ENCODE data around the gene ZNF831.

Gene ZNF831

DNA sequence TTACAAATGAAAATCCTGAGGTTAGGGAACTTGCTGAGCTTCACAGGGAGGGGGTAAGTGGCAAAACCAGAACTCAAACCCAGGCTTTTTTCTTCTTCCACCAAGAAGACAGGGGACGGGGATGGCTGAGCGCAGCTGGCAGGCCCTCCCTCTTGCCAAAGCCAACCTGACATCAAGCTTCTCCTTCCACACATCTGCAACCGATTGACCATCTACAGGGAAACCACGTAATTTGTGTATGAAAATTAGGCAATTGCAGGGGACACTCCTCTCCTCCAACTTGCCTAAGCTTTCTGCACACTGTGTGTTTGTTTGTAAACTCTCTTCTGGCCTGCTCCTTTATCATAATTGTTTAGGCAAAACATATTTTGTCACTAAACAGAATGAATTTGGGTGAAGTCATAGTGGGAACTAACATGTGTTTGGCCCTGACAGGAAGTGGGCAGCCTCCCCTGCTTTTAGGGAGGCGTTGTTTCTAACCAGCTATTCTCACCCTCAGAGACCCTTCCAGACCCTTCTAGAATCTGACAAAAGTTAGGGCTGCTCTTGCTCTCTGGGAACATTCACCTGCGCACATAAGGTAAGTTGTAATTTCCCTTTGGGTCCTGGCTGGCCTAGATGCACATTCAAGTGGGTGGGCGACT is 18.9 kb downstream of the ZNF831 start:
- no peak for DNase-seq

DNA sequence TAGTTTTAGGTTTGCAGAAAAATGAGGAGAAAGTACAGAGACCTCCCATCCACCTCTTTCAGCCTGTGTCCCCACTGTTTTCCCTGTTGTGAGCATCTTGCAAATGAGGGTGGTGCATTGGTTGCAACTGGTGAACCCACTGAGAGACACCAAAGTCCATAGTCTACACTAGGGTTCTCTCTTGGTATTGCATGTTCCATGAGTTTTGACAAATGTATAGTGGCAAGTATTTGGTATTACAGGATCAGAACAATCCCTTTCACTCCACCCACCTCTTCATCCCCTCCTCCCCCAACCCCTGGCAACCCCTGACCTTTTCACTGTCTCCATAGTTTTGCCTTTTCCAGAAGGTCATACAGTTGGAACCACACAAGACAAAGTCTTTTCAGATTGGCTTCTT is 20.1 kb downstream of the ZNF831 start:
- no peak for DNase-seq

DNA sequence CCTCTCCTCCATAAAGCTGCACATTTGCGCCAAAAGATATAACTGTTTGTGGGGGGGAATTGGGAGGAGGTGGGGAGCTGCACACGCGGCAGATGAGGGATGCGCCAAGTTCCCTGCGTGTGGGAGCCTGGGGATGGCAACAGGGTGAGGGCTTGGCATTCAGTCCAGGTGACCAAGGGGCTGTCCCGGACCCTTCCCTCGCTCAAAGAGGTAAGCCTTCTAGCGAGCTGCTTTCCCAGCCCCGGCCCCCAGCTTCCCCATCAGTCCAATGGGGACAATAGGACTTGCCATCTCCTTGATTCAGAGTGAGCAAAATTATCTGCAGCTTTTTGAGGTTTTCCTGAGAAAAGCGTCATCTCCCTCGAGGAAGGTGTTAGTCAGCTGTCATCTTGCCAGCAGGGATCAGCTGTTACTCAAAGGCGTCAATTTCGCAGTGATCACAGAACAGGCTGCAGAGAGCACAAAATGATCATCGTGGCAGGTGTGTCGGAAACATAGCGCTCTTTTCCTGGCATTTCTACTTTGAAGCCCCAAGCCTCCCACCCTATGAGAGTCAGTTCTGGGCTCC is 21.3 kb downstream of the ZNF831 start:
- DNase-seq = no peak

DNA sequence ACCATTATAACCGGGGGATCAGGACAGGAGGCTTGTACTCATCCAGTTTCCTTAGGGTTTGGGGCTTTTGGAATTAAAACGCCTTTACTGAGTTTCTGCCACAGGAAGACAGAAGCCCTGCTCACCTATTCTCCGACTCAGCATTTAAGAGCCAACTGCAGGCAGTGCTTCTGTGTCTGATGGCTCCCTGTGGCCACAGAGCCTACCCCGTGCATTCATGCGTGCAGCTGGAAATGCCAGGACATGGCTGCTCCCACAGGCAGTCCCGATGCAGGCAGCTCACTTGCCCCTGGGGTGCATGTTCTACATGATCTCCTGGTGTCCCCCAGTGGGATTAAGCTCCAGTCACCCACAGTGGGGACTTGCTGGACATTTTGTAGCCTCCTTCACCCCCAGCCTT is 22.2 kb downstream of the ZNF831 start:
- no peak for DNase-seq

DNA sequence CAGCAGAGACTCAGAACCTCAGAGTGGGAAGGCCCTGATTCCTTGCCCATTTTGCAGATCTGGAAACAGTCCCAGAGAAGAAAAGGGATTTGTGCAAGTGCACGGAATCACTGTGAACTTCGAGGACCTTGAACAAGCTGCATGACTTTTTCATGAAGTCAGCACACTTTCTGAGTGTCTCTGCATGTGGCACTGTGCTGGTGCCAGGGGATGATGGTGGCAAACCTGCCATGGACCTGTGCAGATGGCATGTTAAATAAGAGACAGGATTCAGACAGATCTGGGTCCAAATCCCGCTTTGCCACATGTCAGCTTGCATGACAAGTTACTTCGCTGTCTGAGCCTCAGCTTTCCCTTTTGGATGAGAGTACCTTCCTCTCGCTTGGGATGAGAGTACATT is 26.8 kb downstream of the ZNF831 start:
- no peak for DNase-seq

DNA sequence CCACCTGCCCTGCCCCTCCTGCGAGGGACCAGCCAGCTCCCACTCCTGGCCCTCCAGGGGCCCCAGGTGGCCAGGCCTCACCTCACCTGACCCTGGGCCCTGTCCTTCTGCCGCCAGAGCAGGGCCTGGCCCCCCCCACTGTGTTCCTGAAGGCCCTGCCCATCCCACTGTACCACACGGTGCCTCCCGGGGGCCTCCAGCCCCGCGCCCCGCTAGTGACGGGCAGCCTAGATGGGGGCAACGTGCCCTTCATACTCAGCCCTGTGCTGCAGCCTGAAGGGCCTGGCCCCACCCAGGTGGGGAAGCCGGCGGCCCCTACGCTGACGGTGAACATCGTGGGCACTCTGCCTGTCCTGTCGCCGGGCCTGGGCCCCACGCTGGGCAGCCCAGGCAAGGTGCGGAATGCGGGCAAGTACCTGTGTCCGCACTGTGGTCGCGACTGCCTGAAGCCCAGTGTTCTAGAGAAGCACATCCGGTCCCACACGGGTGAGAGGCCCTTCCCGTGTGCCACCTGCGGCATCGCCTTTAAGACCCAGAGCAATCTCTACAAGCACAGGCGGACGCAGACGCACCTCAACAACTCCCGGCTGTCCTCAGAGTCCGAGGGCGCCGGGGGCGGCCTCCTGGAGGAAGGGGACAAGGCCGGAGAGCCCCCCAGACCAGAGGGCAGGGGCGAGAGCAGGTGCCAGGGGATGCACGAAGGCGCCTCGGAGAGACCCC is 27.6 kb downstream of the ZNF831 start:
- no peak for DNase-seq

DNA sequence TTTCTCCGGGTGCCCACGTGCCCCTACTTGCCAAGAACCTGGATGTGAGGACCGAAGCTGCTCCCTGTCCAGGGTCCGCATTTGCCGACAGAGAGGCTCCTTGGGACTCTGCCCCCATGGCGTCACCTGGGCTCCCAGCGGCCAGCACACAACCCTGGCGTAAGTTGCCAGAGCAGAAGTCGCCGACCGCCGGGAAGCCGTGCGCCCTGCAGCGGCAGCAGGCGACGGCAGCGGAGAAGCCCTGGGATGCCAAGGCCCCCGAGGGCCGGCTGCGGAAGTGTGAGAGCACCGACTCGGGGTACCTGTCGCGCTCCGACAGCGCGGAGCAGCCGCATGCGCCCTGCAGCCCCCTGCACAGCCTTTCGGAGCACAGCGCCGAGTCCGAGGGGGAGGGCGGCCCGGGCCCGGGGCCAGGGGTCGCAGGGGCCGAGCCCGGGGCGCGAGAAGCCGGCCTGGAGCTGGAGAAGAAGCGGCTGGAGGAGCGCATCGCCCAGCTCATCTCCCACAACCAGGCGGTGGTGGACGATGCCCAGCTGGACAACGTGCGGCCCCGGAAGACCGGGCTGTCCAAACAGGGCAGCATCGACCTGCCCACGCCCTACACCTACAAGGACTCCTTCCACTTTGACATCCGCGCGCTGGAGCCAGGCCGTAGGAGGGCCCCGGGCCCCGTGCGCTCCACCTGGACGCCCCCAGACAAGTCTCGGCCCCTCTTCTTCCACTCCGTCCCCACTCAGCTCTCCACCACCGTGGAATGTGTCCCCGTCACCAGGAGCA is 28.3 kb downstream of the ZNF831 start:
- DNase-seq = no peak

DNA sequence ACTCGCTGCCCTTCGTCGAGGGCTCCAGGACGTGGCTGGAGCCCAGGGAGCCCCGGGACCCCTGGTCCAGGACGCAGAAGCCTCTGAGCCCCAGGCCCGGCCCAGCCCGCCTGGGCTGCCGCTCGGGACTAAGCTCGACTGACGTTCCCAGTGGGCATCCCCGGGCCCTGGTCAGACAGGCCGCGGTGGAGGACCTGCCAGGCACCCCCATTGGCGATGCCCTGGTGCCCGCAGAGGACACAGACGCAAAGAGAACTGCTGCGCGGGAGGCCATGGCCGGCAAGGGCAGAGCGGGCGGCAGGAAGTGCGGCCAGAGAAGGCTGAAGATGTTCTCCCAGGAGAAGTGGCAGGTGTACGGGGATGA is 28.9 kb downstream of the ZNF831 start:
- DNase-seq = no peak

DNA sequence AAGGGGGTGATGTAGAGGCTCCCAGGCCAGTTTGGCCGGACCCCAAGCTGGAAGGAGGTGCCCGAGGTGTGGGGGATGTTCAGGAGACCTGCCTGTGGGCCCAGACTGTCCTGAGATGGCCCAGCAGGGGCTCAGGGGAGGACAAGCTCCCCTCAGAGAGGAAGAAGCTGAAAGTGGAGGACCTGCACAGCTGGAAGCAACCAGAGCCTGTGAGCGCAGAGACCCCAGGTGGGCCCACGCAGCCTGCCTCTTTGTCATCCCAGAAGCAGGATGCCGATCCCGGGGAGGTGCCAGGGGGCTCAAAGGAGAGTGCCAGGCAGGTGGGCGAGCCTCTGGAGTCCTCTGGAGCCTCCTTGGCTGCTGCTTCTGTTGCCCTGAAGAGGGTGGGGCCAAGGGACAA is 29.7 kb downstream of the ZNF831 start:
- no peak for DNase-seq

DNA sequence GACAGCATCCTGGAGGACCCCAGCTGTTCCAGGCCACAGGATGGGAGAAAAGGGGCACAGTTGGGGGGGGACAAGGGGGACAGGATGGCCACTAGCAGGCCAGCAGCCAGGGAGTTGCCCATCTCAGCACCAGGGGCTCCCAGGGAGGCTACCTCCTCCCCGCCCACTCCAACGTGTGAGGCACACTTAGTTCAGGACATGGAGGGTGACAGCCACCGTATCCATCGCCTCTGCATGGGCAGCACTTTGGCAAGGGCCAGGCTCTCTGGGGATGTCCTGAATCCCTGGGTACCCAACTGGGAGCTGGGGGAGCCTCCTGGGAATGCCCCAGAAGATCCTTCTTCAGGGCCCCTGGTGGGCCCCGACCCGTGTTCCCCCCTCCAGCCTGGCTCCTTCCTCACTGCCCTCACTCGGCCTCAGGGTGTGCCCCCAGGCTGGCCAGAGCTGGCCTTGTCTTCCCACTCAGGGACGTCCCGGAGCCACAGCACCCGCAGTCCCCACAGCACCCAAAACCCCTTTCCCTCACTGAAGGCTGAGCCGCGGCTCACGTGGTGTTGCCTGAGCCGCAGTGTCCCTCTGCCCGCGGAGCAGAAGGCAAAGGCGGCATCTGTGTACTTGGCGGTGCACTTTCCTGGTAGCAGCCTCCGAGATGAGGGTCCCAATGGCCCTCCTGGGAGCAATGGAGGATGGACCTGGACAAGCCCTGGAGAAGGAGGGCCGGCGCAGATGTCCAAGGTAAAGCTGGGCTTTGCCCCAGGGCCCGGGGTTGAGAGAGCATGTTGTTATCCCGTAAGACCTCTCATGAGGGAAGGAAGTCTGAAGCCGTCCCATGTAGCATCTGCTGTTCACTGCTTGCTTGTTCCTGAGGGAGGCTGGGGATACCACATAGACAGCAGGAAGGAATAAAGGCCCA is 30.7 kb downstream of the ZNF831 start:
- DNase-seq = no peak

DNA sequence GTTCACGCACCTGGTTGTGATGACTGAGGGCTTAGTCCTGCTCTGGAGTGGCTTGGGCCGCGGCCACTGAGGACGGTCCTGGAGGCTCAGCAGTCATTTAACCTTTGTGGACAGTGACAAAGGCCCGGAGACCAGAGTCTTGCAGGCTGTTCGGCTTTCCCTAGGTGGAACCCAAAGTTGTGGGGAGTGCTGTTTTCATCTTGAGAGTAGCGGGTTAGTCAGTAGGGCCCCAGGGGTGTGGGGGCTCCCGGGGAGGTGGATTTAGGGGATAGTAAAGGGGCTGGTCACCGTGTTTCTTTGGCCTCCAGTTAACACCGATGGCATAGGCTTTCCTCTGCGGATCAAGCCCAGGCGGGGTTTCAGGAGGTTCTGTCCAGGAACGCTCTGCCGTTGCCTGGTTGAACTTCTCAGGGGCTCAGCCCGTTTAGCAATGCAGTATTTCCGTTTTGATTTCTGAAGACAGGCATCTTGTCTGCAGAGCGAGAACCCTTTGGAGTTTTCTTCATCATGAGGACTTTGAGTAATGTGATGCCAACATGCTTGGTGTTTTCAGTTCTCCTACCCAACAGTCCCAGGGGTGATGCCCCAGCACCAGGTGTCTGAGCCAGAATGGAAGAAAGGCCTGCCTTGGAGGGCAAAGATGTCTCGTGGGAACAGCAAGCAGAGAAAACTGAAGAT is 31.8 kb downstream of the ZNF831 start:
- no peak for DNase-seq

DNA sequence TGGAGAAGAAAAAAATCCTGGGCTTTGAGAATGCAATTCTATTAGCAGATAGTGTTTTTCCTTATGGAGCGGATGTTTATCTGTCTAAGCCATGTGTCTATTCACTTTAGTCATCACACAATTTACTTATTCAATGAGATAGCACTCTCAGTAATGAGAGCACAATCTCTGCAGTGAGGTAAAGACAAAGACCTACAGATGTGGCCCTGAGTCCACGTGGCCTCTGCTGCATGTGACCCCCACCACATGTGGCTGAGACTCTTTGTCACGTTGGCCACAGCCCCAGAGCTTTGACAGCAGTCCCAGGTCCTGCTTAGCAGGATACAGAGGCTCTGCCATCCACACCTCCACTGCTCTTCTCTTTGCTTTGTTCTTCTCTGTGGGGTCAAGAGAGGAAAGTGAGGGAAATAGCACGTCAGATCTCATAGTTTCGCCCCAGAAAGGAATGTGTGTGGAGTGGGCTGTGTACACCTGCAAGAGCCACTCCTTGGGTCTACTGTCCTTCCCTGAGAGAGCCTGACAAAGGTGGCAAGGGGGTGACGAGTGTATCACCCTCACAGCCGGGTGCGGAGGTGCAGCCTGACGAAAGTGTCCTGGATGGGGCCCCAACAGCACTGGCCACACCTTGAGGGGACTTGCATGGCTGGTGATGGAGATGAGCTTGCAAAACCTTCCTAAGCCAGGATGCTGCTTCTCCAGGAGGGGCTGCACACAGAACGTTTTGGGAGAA is 40.7 kb downstream of the ZNF831 start:
- no peak for DNase-seq

DNA sequence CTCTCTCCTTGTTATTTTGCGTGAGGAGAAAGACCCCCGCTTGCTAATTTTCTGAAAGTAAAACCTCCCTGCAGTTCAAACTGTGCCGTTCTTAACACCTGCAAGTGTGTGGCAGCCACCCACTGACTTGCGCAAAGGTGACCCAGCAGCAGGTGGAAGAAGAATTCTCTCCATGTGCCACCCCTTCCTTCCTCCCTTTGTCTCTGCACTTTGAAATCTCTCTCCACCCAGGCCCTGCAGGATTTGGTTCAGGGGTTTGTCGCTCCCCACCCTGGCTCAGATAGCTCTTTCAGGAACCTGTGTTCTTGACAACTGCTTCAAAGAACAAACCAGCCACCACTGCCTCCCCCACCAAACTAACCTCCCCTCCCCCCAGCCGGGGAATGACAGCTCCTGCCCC is 41.4 kb downstream of the ZNF831 start:
- no peak for DNase-seq

DNA sequence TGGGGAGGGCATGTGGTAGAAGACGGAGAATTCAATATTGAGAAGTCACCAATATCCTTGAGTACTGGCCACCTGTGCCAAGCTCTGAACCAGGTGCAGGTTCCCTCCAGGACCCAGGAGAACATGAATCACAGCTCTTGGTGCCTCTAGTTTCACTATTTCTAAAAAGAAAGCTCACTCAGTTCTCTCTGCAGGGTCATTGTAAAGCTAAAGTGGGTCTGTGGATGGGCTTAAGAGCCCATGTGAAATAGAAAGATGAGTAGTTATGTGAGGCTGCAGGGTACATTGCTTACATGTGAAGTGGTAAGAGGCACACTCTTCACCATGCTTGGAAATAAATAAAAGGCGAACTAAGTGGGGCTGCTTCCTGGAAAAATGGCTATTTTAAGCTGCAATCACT is 43.6 kb downstream of the ZNF831 start:
- no peak for DNase-seq

DNA sequence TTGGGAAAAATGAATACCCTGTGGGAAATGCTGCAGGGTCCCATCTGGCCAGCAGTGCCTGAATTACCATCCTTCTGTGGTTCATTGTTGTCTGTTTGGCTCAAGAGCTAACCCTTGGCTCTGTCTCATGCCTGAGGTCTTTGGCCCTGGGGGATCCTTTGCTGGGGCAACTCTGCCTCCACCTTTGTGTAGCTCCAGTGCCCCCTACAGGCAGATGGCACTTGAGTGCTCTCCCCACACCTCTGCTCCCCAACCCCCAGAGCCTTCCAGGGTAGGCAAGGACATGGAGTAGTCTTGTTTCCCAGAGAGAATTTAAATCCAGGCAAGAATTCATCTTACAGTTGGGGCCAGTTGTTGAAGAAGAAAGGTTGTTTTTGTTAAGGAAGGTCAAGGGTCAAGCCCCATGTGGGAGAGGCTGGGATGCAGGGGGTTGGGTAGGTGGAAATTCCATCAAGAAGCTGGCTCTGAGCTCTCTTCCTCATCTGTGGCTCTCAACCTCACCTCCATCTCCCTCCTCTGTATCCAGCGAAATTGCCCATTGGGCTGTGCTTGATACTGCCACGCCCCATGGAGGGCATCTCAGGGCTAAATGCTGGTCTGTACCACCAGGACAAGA is 44.2 kb downstream of the ZNF831 start:
- peak; percentile 21 to 43 for DNase-seq

DNA sequence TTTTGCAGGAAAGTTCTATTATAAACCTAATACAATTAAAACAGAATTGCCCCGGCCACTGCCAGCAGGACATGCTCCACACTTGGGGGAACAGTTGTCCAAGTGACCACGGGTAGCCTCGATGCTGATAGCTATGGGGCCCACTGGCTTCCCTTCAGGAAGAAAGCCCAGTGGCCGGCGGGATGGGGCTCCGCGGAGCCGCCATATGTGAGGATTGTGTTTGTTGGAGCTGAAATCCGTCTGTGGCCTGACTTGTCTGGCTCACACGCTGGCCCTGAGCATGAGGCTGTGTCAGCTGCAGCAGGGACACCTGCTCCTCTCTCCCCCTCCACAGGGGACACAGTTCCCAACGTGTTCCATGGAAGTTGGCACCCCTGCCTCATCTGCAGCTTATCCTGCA is 46.6 kb downstream of the ZNF831 start:
- DNase-seq = no peak

DNA sequence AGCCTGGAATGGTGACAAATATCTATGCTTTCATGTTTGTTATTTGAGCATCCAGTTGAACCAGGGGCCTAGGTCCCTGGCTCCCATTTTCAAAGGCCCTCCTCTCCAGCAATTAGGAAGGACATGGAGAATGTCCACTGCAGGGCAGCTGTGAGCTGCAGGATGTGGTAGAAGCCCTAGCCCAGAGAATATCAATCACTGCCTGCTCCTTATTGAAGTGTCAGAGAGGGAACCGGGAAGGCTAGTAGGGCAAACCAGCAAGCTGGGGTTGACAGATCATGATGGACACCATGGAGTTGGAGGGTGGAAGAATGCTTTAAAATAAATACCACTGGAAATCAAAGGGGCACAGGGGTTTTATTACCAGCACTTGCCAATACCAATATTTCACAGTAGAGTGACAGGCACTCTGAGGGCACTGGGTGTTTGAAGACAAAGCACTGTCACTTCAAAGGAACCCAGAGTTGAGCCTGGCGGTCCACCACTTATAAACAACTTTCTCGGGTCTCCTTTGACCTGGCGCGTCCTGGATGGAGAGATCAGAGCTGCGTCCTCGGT is 47.7 kb downstream of the ZNF831 start:
- no peak for DNase-seq

DNA sequence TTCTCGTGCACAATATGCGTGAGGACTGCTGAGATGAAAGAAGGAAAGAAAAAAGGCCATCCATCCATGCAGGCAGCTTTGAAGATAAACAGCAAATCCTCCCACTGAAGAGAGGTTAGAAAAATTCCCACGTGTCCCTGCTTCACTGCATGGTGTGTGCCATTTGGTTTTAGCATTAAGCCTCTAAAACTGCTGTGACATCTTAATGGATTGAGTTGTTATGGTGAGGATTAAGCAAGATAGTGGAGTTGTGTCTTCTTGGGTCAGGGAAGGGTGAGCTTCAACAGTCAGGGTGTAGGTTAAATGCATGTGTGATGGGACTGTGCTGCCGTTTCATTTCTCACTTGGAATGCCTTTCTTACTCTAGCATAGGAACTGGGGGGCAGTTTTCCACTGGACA is 50.5 kb downstream of the ZNF831 start:
- DNase-seq = no peak

DNA sequence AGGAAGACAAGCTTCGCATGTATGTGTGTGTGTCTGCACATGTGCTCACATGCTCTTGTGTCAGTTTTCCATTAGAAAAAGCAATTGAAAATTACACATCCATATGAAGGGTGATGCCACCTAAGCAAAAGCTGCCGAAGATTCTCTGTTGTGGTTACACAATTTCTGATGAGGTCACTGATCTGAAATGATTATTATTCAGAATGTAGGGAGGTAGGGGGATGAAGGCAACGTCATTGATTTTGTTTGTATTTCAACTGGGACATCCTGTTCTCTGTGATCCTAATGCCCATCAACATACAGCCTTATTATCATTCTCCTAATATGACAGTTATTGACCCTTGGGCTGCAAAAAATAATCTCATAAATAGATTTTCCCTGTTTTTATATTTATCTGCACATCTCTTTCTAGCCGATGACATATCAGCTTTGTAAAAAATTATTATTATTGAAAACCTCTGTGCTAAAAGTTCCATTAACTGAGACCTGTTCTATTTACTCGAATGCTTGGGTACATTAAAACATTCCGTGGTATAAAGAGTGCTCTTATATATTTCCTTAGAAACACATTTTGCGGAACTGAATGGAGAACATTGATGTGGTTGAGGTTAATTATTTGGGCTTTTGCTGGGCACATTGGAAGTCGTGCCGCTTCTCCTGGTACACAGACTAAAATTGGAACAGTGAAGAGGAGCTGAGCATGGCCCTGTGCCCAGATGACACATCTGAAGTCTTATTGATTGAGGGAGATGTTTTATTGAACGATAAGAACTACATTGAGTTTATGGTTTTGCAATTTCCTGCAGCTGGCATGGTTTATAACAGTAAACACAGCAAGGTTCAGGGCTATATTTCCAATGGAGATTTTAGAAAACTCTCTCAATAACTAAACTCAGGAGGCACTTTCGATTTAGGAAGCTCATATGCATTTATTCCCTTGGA is 51.3 kb downstream of the ZNF831 start:
- DNase-seq = no peak

DNA sequence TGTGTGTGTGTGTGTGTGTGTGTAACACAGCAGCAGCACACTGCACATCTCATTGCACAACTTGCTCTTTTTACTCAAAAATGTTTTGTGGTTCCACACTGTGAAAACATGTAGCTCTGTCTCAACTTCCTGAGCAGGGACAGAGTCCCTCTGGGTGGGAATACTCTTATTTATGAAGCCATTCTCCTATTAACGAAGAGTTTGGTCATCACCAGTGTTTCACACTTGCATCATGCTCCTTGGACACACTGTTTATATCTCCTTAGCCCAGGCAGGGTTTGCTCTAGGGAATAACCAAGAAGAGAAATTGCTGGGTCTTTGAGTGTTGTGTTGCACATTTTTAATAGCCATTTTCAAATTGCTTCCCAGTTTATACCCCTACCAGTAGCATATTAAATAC is 53.6 kb downstream of the ZNF831 start:
- DNase-seq = no peak

All from NCI-H524 (cell line).